SK-N-SH (cell line): ENCODE data around the gene C5orf22.

Experiments used
- CHD2 ChIP-seq: fragments of 150-350 bp; IDR thresholded peaks from 2 replicates; pipeline ENCODE4 v1.6.1; 2018; ENCODE audit warnings: low read length; ENCODE audit not compliant: partially characterized antibody
- CTCF ChIP-seq: fragments of 200-600 bp; sonication (generic); IDR thresholded peaks from 2 replicates; pipeline ENCODE4 v1.6.1; 2017; ENCODE audit warnings: antibody characterized with exemption, mild to moderate bottlenecking, moderate library complexity
- MAX ChIP-seq: IDR thresholded peaks from 2 replicates; pipeline ENCODE4 v1.4.0; 2012; ENCODE audit warnings: low read depth
- RAD21 ChIP-seq: IDR thresholded peaks from 2 replicates; pipeline ENCODE4 v1.6.1; 2012; ENCODE audit warnings: mild to moderate bottlenecking, low read length
- REST ChIP-seq: IDR thresholded peaks from 2 replicates; pipeline ENCODE4 v1.6.1; 2012; ENCODE audit warnings: mild to moderate bottlenecking, low read depth, low read length, moderate library complexity
- RFX5 ChIP-seq: IDR thresholded peaks from 2 replicates; pipeline ENCODE4 v1.6.1; 2012; ENCODE audit warnings: mild to moderate bottlenecking, improper control_type of control experiment, low read length
- SIN3A ChIP-seq: IDR thresholded peaks from 2 replicates; pipeline ENCODE4 v1.6.1; 2012; ENCODE audit warnings: low read depth, mild to moderate bottlenecking, low read length, moderate library complexity, borderline replicate concordance
- TAF1 ChIP-seq: IDR thresholded peaks from 2 replicates; pipeline ENCODE4 v1.6.1; 2012; ENCODE audit warnings: low read depth, mild to moderate bottlenecking, low read length, moderate library complexity, borderline replicate concordance
- ZBTB33 ChIP-seq: IDR thresholded peaks from 2 replicates; pipeline ENCODE4 v1.4.0; 2012; ENCODE audit warnings: low read depth, borderline replicate concordance

- TF ChIP-seq ZBTB33 (no peak), TAF1 (no peak), SIN3A (no peak), CTCF (no peak), REST (no peak), RAD21 (no peak), CHD2 (no peak), RFX5 (no peak), MAX (no peak)
Observed at GRCh38 chr5:31559942-31560341, 27.8 kb downstream of the C5orf22 start.
